NOMO-1 treated with dmso at 0.1 percent for 144 hours (cell line): ENCODE data around the gene SNX22.

Source experiments
- DNase-seq: peaks from one replicate; lab custom pipeline; 2025; ENCODE audit not compliant: unreplicated experiment; lab: John Stamatoyannopoulos, UW

SNX22 gene

GRCh38 chr15:64155802-64156651 lies 4.5 kb downstream of the SNX22 start:
- DNase-seq, result no peak

GRCh38 chr15:64156652-64157331 lies 5.3 kb downstream of the SNX22 start:
- DNase-seq, result no peak

- DNase-seq, result no peak
These were observed 6.1 kb downstream of the SNX22 start for GRCh38 chr15:64157599-64158125.

GRCh38 chr15:64158363-64159134 lies 7.0 kb downstream of the SNX22 start:
- DNase-seq, result no peak

GRCh38 chr15:64161688-64162477 lies 10.4 kb downstream of the SNX22 start:
- DNase-seq, result no peak

- DNase-seq, result no peak
These were observed 10.9 kb downstream of the SNX22 start for GRCh38 chr15:64162478-64162868.

- DNase-seq, result peak; percentile 95
These were observed 11.5 kb downstream of the SNX22 start, which contains the start of gene PPIB for GRCh38 chr15:64162869-64163658. PPIB (minus strand) TSS chr15:64163022; CDS start chr15:64162986, 36 bp downstream.

GRCh38 chr15:64163659-64164362 lies 12.3 kb downstream of the SNX22 start:
- peak; percentile 73 for DNase-seq

GRCh38 chr15:64164436-64164835 lies 12.9 kb downstream of the SNX22 start:
- DNase-seq, result no peak

GRCh38 chr15:64166102-64166890 lies 14.8 kb downstream of the SNX22 start:
- DNase-seq, result no peak

GRCh38 chr15:64180235-64180824 lies 28.8 kb downstream of the SNX22 start:
- no peak for DNase-seq

GRCh38 chr15:64182859-64183370 lies 31.4 kb downstream of the SNX22 start:
- no peak for DNase-seq

- no peak for DNase-seq
These were observed 33.8 kb downstream of the SNX22 start for GRCh38 chr15:64185146-64185911.

- DNase-seq, result no peak
These were observed 36.1 kb downstream of the SNX22 start for GRCh38 chr15:64187396-64188191.

- DNase-seq, result no peak
These were observed 40.7 kb downstream of the SNX22 start for GRCh38 chr15:64191971-64192830.
